ENCODE measurements around the gene MTMR3.

MTMR3 gene

DNA sequence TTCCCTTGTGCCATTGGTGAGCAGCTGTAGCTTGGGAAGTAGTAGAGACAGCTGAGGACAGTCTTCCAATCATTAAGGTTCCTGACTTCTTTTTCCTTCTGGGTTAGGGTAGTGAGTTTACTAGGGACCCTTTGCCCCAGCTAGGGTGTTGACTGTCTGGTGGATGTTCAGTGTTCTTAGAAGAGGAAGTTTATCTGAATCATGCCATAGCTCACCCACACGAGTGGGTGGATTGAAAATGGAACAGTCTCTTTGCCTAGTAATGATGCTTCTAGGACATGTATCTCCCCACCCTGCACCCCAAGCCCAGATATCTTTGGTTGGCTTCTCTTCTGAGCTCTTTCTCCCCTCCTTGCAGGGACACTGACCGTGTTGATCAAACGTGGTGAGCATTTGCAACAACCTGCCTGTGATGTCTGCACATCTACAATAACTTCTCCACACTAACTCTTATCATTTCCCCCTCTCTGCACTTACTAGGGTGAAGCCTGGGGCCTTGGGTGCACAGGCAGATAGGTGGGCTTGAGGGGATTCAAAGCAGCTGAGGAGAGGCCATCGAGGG, 140.2 kb downstream of the MTMR3 start:
- Histone ChIP-seq H3K27me3 (ENCODE audit: insufficient read depth, low read length, poor library complexity) (no peaks in the 10 kb centered on the region), H3K36me3 (ENCODE audit: insufficient read depth, low read length) (peaks cover 86% of the 10 kb centered on the region), H3K4me3 (ENCODE audit: low read depth in 1 of 2, low read length in 2 of 2) (no peak overlapping the region), H3K9me3 (ENCODE audit: insufficient read depth, low read length, severe bottlenecking) (no peaks in the 10 kb centered on the region), H2AFZ (ENCODE audit: low read depth, low read length) (no peak overlapping the region), H3K4me2 (ENCODE audit: insufficient read depth, low read length) (no peak overlapping the region), H3K4me1 (ENCODE audit: insufficient read depth, low read length) (no peaks in the 10 kb centered on the region), H3K27ac (ENCODE audit: low read length) (no peak overlapping the region), H4K20me1 (ENCODE audit: insufficient read depth, low read length) (no peaks in the 10 kb centered on the region), H3K79me2 (ENCODE audit: insufficient read depth, low read length) (no peaks in the 10 kb centered on the region), H3K9ac (ENCODE audit: low read depth, low read length) (no peak overlapping the region)
- TF ChIP-seq, protein P1, sequence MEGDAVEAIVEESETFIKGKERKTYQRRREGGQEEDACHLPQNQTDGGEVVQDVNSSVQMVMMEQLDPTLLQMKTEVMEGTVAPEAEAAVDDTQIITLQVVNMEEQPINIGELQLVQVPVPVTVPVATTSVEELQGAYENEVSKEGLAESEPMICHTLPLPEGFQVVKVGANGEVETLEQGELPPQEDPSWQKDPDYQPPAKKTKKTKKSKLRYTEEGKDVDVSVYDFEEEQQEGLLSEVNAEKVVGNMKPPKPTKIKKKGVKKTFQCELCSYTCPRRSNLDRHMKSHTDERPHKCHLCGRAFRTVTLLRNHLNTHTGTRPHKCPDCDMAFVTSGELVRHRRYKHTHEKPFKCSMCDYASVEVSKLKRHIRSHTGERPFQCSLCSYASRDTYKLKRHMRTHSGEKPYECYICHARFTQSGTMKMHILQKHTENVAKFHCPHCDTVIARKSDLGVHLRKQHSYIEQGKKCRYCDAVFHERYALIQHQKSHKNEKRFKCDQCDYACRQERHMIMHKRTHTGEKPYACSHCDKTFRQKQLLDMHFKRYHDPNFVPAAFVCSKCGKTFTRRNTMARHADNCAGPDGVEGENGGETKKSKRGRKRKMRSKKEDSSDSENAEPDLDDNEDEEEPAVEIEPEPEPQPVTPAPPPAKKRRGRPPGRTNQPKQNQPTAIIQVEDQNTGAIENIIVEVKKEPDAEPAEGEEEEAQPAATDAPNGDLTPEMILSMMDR (IDR thresholded peaks at IDR 0.05; ENCODE audit: borderline replicate concordance, extremely low read depth, low read length, poor library complexity, severe bottlenecking), result no peak
- no peak for TF ChIP-seq EZH2 (IDR thresholded peaks at IDR 0.05; ENCODE audit: borderline replicate concordance, low read depth, low read length, severe bottlenecking)
- DNase-seq, result no peak
- ATAC-seq (ENCODE audit: insufficient read depth, low read depth), result no peak

DNA sequence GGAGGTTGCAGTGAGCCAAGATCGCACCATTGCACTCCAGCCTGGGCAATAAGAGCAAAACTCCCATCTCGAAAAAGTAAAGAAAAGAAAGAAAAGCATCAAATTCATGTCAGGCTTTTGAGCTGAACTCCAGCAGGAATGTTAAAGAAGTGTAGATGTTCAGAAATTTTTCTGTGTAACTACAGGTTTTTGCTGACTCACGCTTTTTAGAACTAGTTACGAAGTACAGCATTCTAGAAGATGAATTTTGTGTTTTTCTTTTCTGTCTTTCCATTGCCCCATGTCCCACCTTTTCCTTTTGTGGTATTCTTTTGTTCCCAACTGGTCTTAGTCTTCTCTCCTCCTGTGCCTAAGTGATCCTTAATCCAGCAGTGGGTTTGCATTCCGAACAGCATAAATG, 141.3 kb downstream of the MTMR3 start:
- Histone ChIP-seq H3K9ac (ENCODE audit: low read depth, low read length) (no peak overlapping the region), H3K4me3 (ENCODE audit: low read depth in 1 of 2, low read length in 2 of 2) (no peak overlapping the region), H3K4me2 (ENCODE audit: insufficient read depth, low read length) (no peak overlapping the region), H3K9me3 (ENCODE audit: insufficient read depth, low read length, severe bottlenecking) (no peaks in the 10 kb centered on the region), H3K4me1 (ENCODE audit: insufficient read depth, low read length) (no peaks in the 10 kb centered on the region), H2AFZ (ENCODE audit: low read depth, low read length) (no peak overlapping the region), H4K20me1 (ENCODE audit: insufficient read depth, low read length) (no peaks in the 10 kb centered on the region), H3K27me3 (ENCODE audit: insufficient read depth, low read length, poor library complexity) (no peaks in the 10 kb centered on the region), H3K36me3 (ENCODE audit: insufficient read depth, low read length) (peaks cover 87% of the 10 kb centered on the region), H3K27ac (ENCODE audit: low read length) (no peak overlapping the region), H3K79me2 (ENCODE audit: insufficient read depth, low read length) (no peaks in the 10 kb centered on the region)
- TF ChIP-seq, protein P1 (IDR thresholded peaks at IDR 0.05; ENCODE audit: borderline replicate concordance, extremely low read depth, low read length, poor library complexity, severe bottlenecking), result no peak
- TF ChIP-seq EZH2 (IDR thresholded peaks at IDR 0.05; ENCODE audit: borderline replicate concordance, low read depth, low read length, severe bottlenecking), result no peak
- ATAC-seq (ENCODE audit: insufficient read depth, low read depth) (no peak), DNase-seq (no peak)

DNA sequence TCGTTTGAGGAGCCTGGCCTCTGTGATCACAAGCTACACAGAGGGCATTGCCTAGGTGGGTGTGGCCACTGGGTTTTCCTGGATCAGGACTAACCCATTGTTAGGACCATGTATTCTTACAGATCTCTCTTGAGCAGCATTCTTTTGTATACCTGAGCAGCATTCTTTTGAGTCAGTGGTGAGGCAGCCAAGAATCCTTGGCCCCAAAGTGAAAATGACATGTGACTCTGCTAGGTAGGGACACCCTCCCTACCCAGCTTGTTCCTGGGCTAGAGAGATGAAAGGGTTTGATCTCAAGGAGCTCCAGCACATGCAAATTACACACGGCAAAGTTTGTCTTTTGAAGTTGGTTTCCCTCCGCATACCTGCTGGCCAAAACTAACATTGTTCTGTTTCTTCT, 142.2 kb downstream of the MTMR3 start:
- no peak for TF ChIP-seq EZH2 (IDR thresholded peaks at IDR 0.05; ENCODE audit: borderline replicate concordance, low read depth, low read length, severe bottlenecking)
- TF ChIP-seq, protein P1 (IDR thresholded peaks at IDR 0.05; ENCODE audit: borderline replicate concordance, extremely low read depth, low read length, poor library complexity, severe bottlenecking), result no peak
- Histone ChIP-seq H3K4me3 (ENCODE audit: low read depth in 1 of 2, low read length in 2 of 2) (no peak overlapping the region), H3K4me2 (ENCODE audit: insufficient read depth, low read length) (no peak overlapping the region), H4K20me1 (ENCODE audit: insufficient read depth, low read length) (no peaks in the 10 kb centered on the region), H3K9ac (ENCODE audit: low read depth, low read length) (no peak overlapping the region), H3K79me2 (ENCODE audit: insufficient read depth, low read length) (no peaks in the 10 kb centered on the region), H3K27ac (ENCODE audit: low read length) (no peak overlapping the region), H3K9me3 (ENCODE audit: insufficient read depth, low read length, severe bottlenecking) (no peaks in the 10 kb centered on the region), H2AFZ (ENCODE audit: low read depth, low read length) (no peak overlapping the region), H3K27me3 (ENCODE audit: insufficient read depth, low read length, poor library complexity) (no peaks in the 10 kb centered on the region), H3K36me3 (ENCODE audit: insufficient read depth, low read length) (peaks cover 77% of the 10 kb centered on the region), H3K4me1 (ENCODE audit: insufficient read depth, low read length) (no peaks in the 10 kb centered on the region)
- no peak for DNase-seq
- ATAC-seq (ENCODE audit: insufficient read depth, low read depth), result no peak

DNA sequence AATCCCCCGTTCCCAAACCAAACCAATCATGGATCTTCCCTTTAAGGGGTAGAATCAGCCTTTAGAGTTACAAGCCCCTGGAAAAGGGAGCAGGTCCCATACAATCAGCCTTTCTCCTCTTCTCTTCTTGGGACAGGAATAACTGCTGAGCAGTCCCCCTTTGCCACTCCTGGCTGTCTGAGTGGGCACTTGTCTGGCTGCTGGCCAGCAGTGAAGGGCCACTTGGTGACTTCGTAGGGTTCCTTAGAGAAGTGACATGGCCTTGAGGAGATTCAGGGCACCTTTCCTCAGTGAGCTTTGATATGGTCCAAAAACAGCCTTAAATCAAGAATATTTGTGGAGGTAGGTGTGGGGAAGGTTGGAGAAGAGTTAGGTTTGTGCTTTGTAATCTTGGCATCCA, 143.8 kb downstream of the MTMR3 start:
- H4K20me1 ChIP-seq (ENCODE audit: insufficient read depth, low read length), result no peaks in the 10 kb centered on the region
- no peak overlapping the region for H3K27ac ChIP-seq (ENCODE audit: low read length)
- ATAC-seq (ENCODE audit: insufficient read depth, low read depth) (no peak), DNase-seq (no peak)
- H3K36me3 ChIP-seq (ENCODE audit: insufficient read depth, low read length), result peaks cover 62% of the 10 kb centered on the region
- H3K4me1 ChIP-seq (ENCODE audit: insufficient read depth, low read length), result no peaks in the 10 kb centered on the region
- TF ChIP-seq, protein P1 (IDR thresholded peaks at IDR 0.05; ENCODE audit: borderline replicate concordance, extremely low read depth, low read length, poor library complexity, severe bottlenecking), result no peak
- TF ChIP-seq EZH2 (IDR thresholded peaks at IDR 0.05; ENCODE audit: borderline replicate concordance, low read depth, low read length, severe bottlenecking), result no peak
- H3K4me3 ChIP-seq (ENCODE audit: low read depth in 1 of 2, low read length in 2 of 2), result no peak overlapping the region
- H3K79me2 ChIP-seq (ENCODE audit: insufficient read depth, low read length), result no peaks in the 10 kb centered on the region
- H2AFZ ChIP-seq (ENCODE audit: low read depth, low read length), result no peak overlapping the region
- H3K9ac ChIP-seq (ENCODE audit: low read depth, low read length), result no peak overlapping the region
- no peak overlapping the region for H3K4me2 ChIP-seq (ENCODE audit: insufficient read depth, low read length)
- H3K9me3 ChIP-seq (ENCODE audit: insufficient read depth, low read length, severe bottlenecking), result no peaks in the 10 kb centered on the region
- no peaks in the 10 kb centered on the region for H3K27me3 ChIP-seq (ENCODE audit: insufficient read depth, low read length, poor library complexity)
